HG03442 (cell line): ENCODE data around the gene DNASE2.

Experiments used
- ATAC-seq: cut with Tn5 transposase; IDR thresholded peaks from one replicate; pipeline ENCODE4 v1.9.1; 2021; ENCODE audit warnings: mild to moderate bottlenecking, moderate library complexity; ENCODE audit not compliant: unreplicated experiment

Gene DNASE2

GRCh38 chr19:12836529-12836863, 44.8 kb downstream of the DNASE2 start:
- no peak for ATAC-seq

GRCh38 chr19:12834976-12835757, 46.1 kb downstream of the DNASE2 start:
- no peak for ATAC-seq

- no peak for ATAC-seq
These were observed 46.7 kb downstream of the DNASE2 start, which contains the start of gene RTBDN for GRCh38 chr19:12834566-12834943. Gene RTBDN, minus strand, starts transcription at chr19:12834579. Its CDS starts 4,600 bp downstream, at chr19:12829979.

GRCh38 chr19:12833738-12834565, 47.3 kb downstream of the DNASE2 start:
- no peak for ATAC-seq

GRCh38 chr19:12833418-12833737, 47.9 kb downstream of the DNASE2 start:
- ATAC-seq: no peak

- ATAC-seq: no peak
These were observed 52.8 kb downstream of the DNASE2 start for GRCh38 chr19:12828494-12828893.

GRCh38 chr19:12825254-12826131, 55.8 kb downstream of the DNASE2 start:
- no peak for ATAC-seq
